Activated CD8-positive, alpha-beta T cell treated with anti-CD3 and anti-CD28 coated beads for 36 hours (primary cell): ENCODE results near the gene IFNA2. TPM values are rescaled to one million over a fixed set of nuclear protein-coding genes. Genes with fewer than 3 reads are reported as not detected.

Experiments
- ATAC-seq: fragments of 200-7000 bp; cut with Tn5 transposase; one replicate; pipeline ENCODE4 v1.10.0; 2021; ENCODE audit warnings: mild to moderate bottlenecking, moderate library complexity
- CTCF ChIA-PET: fragments of 350-600 bp; sonication (Branson Sonifier 250); formaldehyde crosslinking; loops from one replicate; lab custom pipeline; 2021; ENCODE audit warnings: antibody characterized with exemption; lab: Charles Lee
- POLR2A ChIA-PET: fragments of 350-600 bp; sonication (Branson Sonifier 250); formaldehyde crosslinking; loops from one replicate; lab custom pipeline; 2021; ENCODE audit warnings: antibody characterized with exemption; lab: Charles Lee
- DNase-seq: peaks from one replicate; pipeline ENCODE4 v3.0.0-alpha.2; 2020
- H3K27ac Mint-ChIP-seq: one replicate; pipeline ENCODE4 v1.8.0; 2021; ENCODE audit warnings: mild to moderate bottlenecking, mixed read lengths
- H3K27me3 Mint-ChIP-seq: one replicate; pipeline ENCODE4 v1.8.0; 2021; ENCODE audit warnings: mixed read lengths
- H3K36me3 Mint-ChIP-seq: one replicate; pipeline ENCODE4 v1.8.0; 2021; ENCODE audit warnings: low read depth, mixed read lengths
- H3K4me1 Mint-ChIP-seq: one replicate; pipeline ENCODE4 v1.8.0; 2021; ENCODE audit warnings: low read depth, mixed read lengths
- H3K4me3 Mint-ChIP-seq: one replicate; pipeline ENCODE4 v1.8.0; 2021; ENCODE audit warnings: mild to moderate bottlenecking, moderate library complexity, mixed read lengths
- H3K9me3 Mint-ChIP-seq: one replicate; pipeline ENCODE4 v1.8.0; 2021; ENCODE audit warnings: mixed read lengths
- CTCF ChIP-seq: fragments of 200-600 bp; IDR thresholded peaks from one replicate; pipeline ENCODE4 v1.8.0; 2022; ENCODE audit warnings: antibody characterized with exemption, mild to moderate bottlenecking
- intact Hi-C: fragments of 100-400 bp; cut with micrococcal nuclease; formaldehyde crosslinking; loops from one replicate; pipeline ENCODE4 v1.10.0; 2022
- total RNA-seq, 2 experiments: library from RNA; stranded (reverse); gene quantifications; one replicate each; pipeline ENCODE4 v1.2.3, GENCODE V29; 2021

IFNA2 gene
- total RNA-seq, 2 experiments from 2014 or later, result not detected

GRCh38 chr9:21362287-21362686 lies 22.9 kb downstream of the IFNA2 start:
- Mint-ChIP-seq H3K9me3 (no peaks in the 10 kb centered on the region), H3K4me3 (no peak overlapping the region), H3K27me3 (peaks cover 14% of the 10 kb centered on the region), H3K27ac (no peak overlapping the region), H3K36me3 (no peaks in the 10 kb centered on the region), H3K4me1 (peaks cover 15% of the 10 kb centered on the region)
- DNase-seq, result no peak
- ATAC-seq, result no peak
- TF ChIP-seq CTCF, result no peak
- intact Hi-C loops, result no loop called here
- POLR2A ChIA-PET, result no interaction called here
- CTCF ChIA-PET, result no interaction called here

GRCh38 chr9:21357479-21358460 lies 27.4 kb downstream of the IFNA2 start:
- no peak for DNase-seq
- Mint-ChIP-seq H3K27ac (peak overlapping the region; percentile 76), H3K4me1 (peaks cover 18% of the 10 kb centered on the region), H3K9me3 (peaks cover 6% of the 10 kb centered on the region), H3K36me3 (peaks cover 8% of the 10 kb centered on the region), H3K27me3 (peaks cover 8% of the 10 kb centered on the region), H3K4me3 (peak overlapping the region; percentile 52)
- ATAC-seq, result peak; percentile 93
- intact Hi-C loops, result no loop called here
- TF ChIP-seq CTCF, result no peak
- ChIA-PET POLR2A (interaction anchor here (1.3 kb wide), 1 partner anchor 19 kb away, joined by 4 read pairs; no protein-coding TSS in a partner anchor), CTCF (interaction anchor here (0.9 to 2.2 kb wide), 4 partner anchors 32 to 76 kb away, joined by 3 to 10 read pairs (median 6); no protein-coding TSS in a partner anchor)

GRCh38 chr9:21350787-21351186 lies 34.4 kb downstream of the IFNA2 start, which contains the start of gene IFNA6:
Gene IFNA6 (minus strand): TSS chr9:21350887. CDS start chr9:21350887, 0 bp downstream.
- Mint-ChIP-seq H3K4me3 (no peak within 1 kb of the TSS), H3K9me3 (peaks cover 6% of the 10 kb centered on the region), H3K4me1 (no peaks in the 10 kb centered on the region), H3K27me3 (peaks cover 22% of the 10 kb centered on the region), H3K27ac (no peak within 1 kb of the TSS), H3K36me3 (peaks cover 8% of the 10 kb centered on the region)
- no peak for DNase-seq
- ATAC-seq, result no peak
- intact Hi-C loops, result no loop called here
- ChIA-PET POLR2A (no interaction called here), CTCF (interaction anchor here (1.0 to 1.3 kb wide), 2 partner anchors 12 to 25 kb away, joined by 3 read pairs; no protein-coding TSS in a partner anchor)
- TF ChIP-seq CTCF, result no peak

- intact Hi-C loops, result no loop called here
- no peaks in the 10 kb centered on the region for H3K36me3 Mint-ChIP-seq
- ATAC-seq (no peak), DNase-seq (no peak)
- no peak overlapping the region for H3K4me3 Mint-ChIP-seq
- TF ChIP-seq CTCF, result no peak
- no peak overlapping the region for H3K27ac Mint-ChIP-seq
- peaks cover 30% of the 10 kb centered on the region for H3K27me3 Mint-ChIP-seq
- H3K9me3 Mint-ChIP-seq, result no peaks in the 10 kb centered on the region
- ChIA-PET CTCF (interaction anchor here (1.2 kb wide), 1 partner anchor 90 kb away, joined by 3 read pairs; no protein-coding TSS in a partner anchor), POLR2A (no interaction called here)
- H3K4me1 Mint-ChIP-seq, result no peaks in the 10 kb centered on the region
Observed at GRCh38 chr9:21348430-21348970, 36.7 kb downstream of the IFNA2 start.
